ENCODE data around the gene ZNF860. TPM values are rescaled to one million over a fixed set of nuclear protein-coding genes. Genes with fewer than 3 reads are reported as not detected.

The ZNF860 gene
- polyA plus RNA-seq, 1 of the 3 experiments (the other 2 are of a cell fraction): not detected

- DNase-seq: no peak
- H3K4me1 ChIP-seq (ENCODE audit: control insufficient read depth in 1 of 2, insufficient read depth in 2 of 2, low read depth in 1 of 2, low read length in 1 of 2): no peaks in the 10 kb centered on the region
- ChIA-PET POLR2A (no interaction called here), CTCF (interaction anchor here (2.7 to 5.0 kb wide), 2 partner anchors 124 to 447 kb away, joined by 9 to 82 read pairs; no protein-coding TSS in a partner anchor)
- H2AFZ ChIP-seq (ENCODE audit: low read depth): no peak overlapping the region
- H3K9me2 ChIP-seq: no peaks in the 10 kb centered on the region
- TF ChIP-seq NRF1 (IDR thresholded peaks at IDR 0.05; ENCODE audit: low read depth, low read length) (no peak), GABPA (IDR thresholded peaks at IDR 0.05; ENCODE audit: low read depth) (no peak), TCF12 (IDR thresholded peaks at IDR 0.05) (no peak), REST (IDR thresholded peaks at IDR 0.05; ENCODE audit: low read depth, low read length) (no peak), JUND (IDR thresholded peaks at IDR 0.05) (no peak), TAF1 (IDR thresholded peaks at IDR 0.05; ENCODE audit: borderline replicate concordance, low read depth, low read length) (no peak), SIN3A (IDR thresholded peaks at IDR 0.05; ENCODE audit: borderline replicate concordance, low read depth, low read length) (no peak), TEAD4 (IDR thresholded peaks at IDR 0.05; ENCODE audit: borderline replicate concordance, insufficient read depth) (no peak)
- H3K27me3 ChIP-seq (ENCODE audit: insufficient read depth): no peaks in the 10 kb centered on the region
- no peak overlapping the region for H3K9ac ChIP-seq
- H4K20me1 ChIP-seq (ENCODE audit: insufficient read depth): no peaks in the 10 kb centered on the region
- no peak overlapping the region for H3K4me2 ChIP-seq
- H3K27ac ChIP-seq (ENCODE audit: low read depth in 2 of 2, low read length in 1 of 2): no peak overlapping the region
- 57% methylated on average over 7 of the region's 7 CpGs for WGBS (ENCODE audit: low lambda C conversion rate)
- no peaks in the 10 kb centered on the region for H3F3A ChIP-seq (replicated peaks; ENCODE audit: insufficient read depth)
- no peak overlapping the region for H3K4me3 ChIP-seq (ENCODE audit: low read depth in 2 of 2, low read length in 1 of 2)
- no peaks in the 10 kb centered on the region for H3K79me2 ChIP-seq (ENCODE audit: insufficient read depth)
- H3K9me3 ChIP-seq: no peaks in the 10 kb centered on the region
- no peaks in the 10 kb centered on the region for H3K36me3 ChIP-seq (replicated peaks in 1 of 2; ENCODE audit: control insufficient read depth in 1 of 2, insufficient read depth in 2 of 2, low read length in 1 of 2)
Observed at GRCh38 chr3:32021155-32021554, 39.6 kb downstream of the ZNF860 start.

GRCh38 chr3:32021748-32022147, 40.2 kb downstream of the ZNF860 start:
- H3F3A ChIP-seq (replicated peaks; ENCODE audit: insufficient read depth): no peaks in the 10 kb centered on the region
- H3K9ac ChIP-seq: no peak overlapping the region
- no peak overlapping the region for H2AFZ ChIP-seq (ENCODE audit: low read depth)
- no peak overlapping the region for H3K4me2 ChIP-seq
- no peaks in the 10 kb centered on the region for H3K4me1 ChIP-seq (ENCODE audit: control insufficient read depth in 1 of 2, insufficient read depth in 2 of 2, low read depth in 1 of 2, low read length in 1 of 2)
- POLR2A ChIA-PET: no interaction called here
- no peaks in the 10 kb centered on the region for H3K79me2 ChIP-seq (ENCODE audit: insufficient read depth)
- H3K9me2 ChIP-seq: no peaks in the 10 kb centered on the region
- no peaks in the 10 kb centered on the region for H3K27me3 ChIP-seq (ENCODE audit: insufficient read depth)
- no peaks in the 10 kb centered on the region for H3K9me3 ChIP-seq
- H3K27ac ChIP-seq (ENCODE audit: low read depth in 2 of 2, low read length in 1 of 2): no peak overlapping the region
- TF ChIP-seq NFIC (IDR thresholded peaks at IDR 0.05; ENCODE audit: borderline replicate concordance) (no peak), USF2 (IDR thresholded peaks at IDR 0.05; ENCODE audit: borderline replicate concordance, low read depth, low read length) (no peak), SMC3 (IDR thresholded peaks at IDR 0.05; ENCODE audit: low read depth, low read length) (no peak), CHD2 (IDR thresholded peaks at IDR 0.05; ENCODE audit: low read length, partially characterized antibody) (no peak), TAF1 (IDR thresholded peaks at IDR 0.05; ENCODE audit: borderline replicate concordance, low read depth, low read length) (no peak), FOXJ3 (CRISPR knock-in tag; IDR thresholded peaks at IDR 0.05) (no peak), ZBTB33 (IDR thresholded peaks at IDR 0.05; ENCODE audit: borderline replicate concordance, low read depth) (no peak), RAD21 (IDR thresholded peaks at IDR 0.05; ENCODE audit: low read length) (no peak), EP300 (IDR thresholded peaks at IDR 0.05; ENCODE audit: borderline replicate concordance in 1 of 2, low read depth in 1 of 2, low read length in 1 of 2) (no peak), YY1 (IDR thresholded peaks at IDR 0.05; ENCODE audit: low read depth) (no peak), FOXM1 (IDR thresholded peaks at IDR 0.05; ENCODE audit: low read depth) (no peak), IRF3 (IDR thresholded peaks at IDR 0.05; ENCODE audit: low read depth, low read length) (no peak), RCOR1 (IDR thresholded peaks at IDR 0.05; ENCODE audit: low read length) (no peak), MAX (IDR thresholded peaks at IDR 0.05; ENCODE audit: low read depth) (no peak), TEAD4 (IDR thresholded peaks at IDR 0.05; ENCODE audit: borderline replicate concordance, insufficient read depth) (no peak), SIN3A (IDR thresholded peaks at IDR 0.05; ENCODE audit: borderline replicate concordance, low read depth, low read length) (no peak)
- WGBS (ENCODE audit: low lambda C conversion rate): 12% methylated on average over 3 of the region's 3 CpGs
- no peak overlapping the region for H3K4me3 ChIP-seq (ENCODE audit: low read depth in 2 of 2, low read length in 1 of 2)
- no peak for DNase-seq
- no peaks in the 10 kb centered on the region for H4K20me1 ChIP-seq (ENCODE audit: insufficient read depth)
- CTCF ChIA-PET: interaction anchor here (1.9 kb wide), 1 partner anchor 123 kb away, joined by 18 read pairs; no protein-coding TSS in a partner anchor
- H3K36me3 ChIP-seq (replicated peaks in 1 of 2; ENCODE audit: control insufficient read depth in 1 of 2, insufficient read depth in 2 of 2, low read length in 1 of 2): no peaks in the 10 kb centered on the region
